Upper lobe of left lung (tissue), 6 donors: ENCODE data around the gene ZNF710. TPM values are rescaled to one million over a fixed set of nuclear protein-coding genes. Genes with fewer than 3 reads are reported as not detected.

ENCODE experiments used
- ATAC-seq, 2 donors: fragments of 200-7000 bp; cut with Tn5 transposase; one replicate each; pipeline ENCODE4 v1.9.1; 2022; ENCODE audit warnings: mild to moderate bottlenecking in 2 of 2, moderate library complexity in 2 of 2; ENCODE audit not compliant: low FRiP score in 2 of 2
- DNase-seq, 2 donors: peaks; one replicate each; pipeline ENCODE4 v3.0.0-alpha.2; 2019 to 2020
- H3K27ac ChIP-seq, 4 donors: fragments of 200-600 bp; sonication (generic); one replicate each; pipeline ENCODE4 v1.5.1; 2016 to 2019
- H3K27me3 ChIP-seq, 4 donors: fragments of 200-600 bp; sonication (generic); one replicate each; pipeline ENCODE4 v1.5.1; 2017 to 2019
- H3K36me3 ChIP-seq, 4 donors: fragments of 200-600 bp; sonication (generic); one replicate each; pipeline ENCODE4 v1.5.1; 2016 to 2019
- H3K4me1 ChIP-seq, 4 donors: fragments of 200-600 bp; sonication (generic); one replicate each; pipeline ENCODE4 v1.5.1; 2018 to 2019
- H3K4me3 ChIP-seq, 4 donors: fragments of 200-600 bp; sonication (generic); one replicate each; pipeline ENCODE4 v1.5.1; 2017 to 2019; ENCODE audit warnings: mild to moderate bottlenecking in 2 of 4, moderate library complexity in 1 of 4
- H3K9me3 ChIP-seq, 4 donors: fragments of 200-600 bp; sonication (generic); one replicate each; pipeline ENCODE4 v1.5.1; 2018 to 2019
- CTCF ChIP-seq, 6 experiments: fragments of 450-650 bp in 4 of 6; fragments of 200-600 bp in 2 of 6; sonication (generic) in 2 of 6; IDR thresholded peaks; one replicate each; pipeline ENCODE4 v1.5.1; 2016 to 2019; ENCODE audit warnings: antibody characterized with exemption in 6 of 6
- EP300 ChIP-seq, 4 donors: sonication (generic); formaldehyde crosslinking; IDR thresholded peaks; one replicate each; pipeline ENCODE4 v1.5.1; 2017; ENCODE audit warnings: antibody characterized with exemption in 4 of 4, control low read depth in 2 of 4
- POLR2A ChIP-seq, 4 donors: fragments of 450-650 bp; IDR thresholded peaks; one replicate each; pipeline ENCODE4 v1.5.1; 2016 to 2017; ENCODE audit warnings: antibody characterized with exemption in 4 of 4, mild to moderate bottlenecking in 2 of 4
- POLR2AphosphoS5 ChIP-seq, 2 donors: sonication (generic); formaldehyde crosslinking; IDR thresholded peaks; one replicate each; pipeline ENCODE4 v1.5.1; 2017; ENCODE audit warnings: antibody characterized with exemption in 2 of 2
- WGBS, 2 donors: methylation state at CpG; one replicate each; pipeline ENCODE4 v1.1.5; 2017 to 2018; 5-methylcytosine and 5-hydroxymethylcytosine counted together
- total RNA-seq, 6 donors: library from RNA; depleted of rRNA in 4 of 6; stranded (reverse); fragments of >200 nt in 4 of 6; gene quantifications; one replicate each; pipeline versions ENCODE4 v1.1.0 to v1.2.1, GENCODE V29; 2016 to 2021
- donor health status: DM: no; HTN: no; CAD: no; lungs with moderate emphysema.
- donor health status: DM: no; HTN: yes; CAD: no; lungs with severe emphysema.

The ZNF710 gene
- total RNA-seq, 6 donors from 2014 or later, result 26.0 to 51.3 (median 44.5) TPM

GRCh38 chr15:90076716-90077115 is 75.6 kb downstream of the ZNF710 start:
- Histone ChIP-seq H3K27ac (no peak overlapping the region), H3K36me3 (peaks cover 0 to 90% (median 55%) of the 10 kb centered on the region in 4 donors)
- WGBS, 2 donors, result 94 to 98% methylated on average over 6 of the region's 6 CpGs

GRCh38 chr15:90078965-90079364 is 77.8 kb downstream of the ZNF710 start:
- ATAC-seq, result no peak
- peaks cover 7 to 90% (median 54%) of the 10 kb centered on the region in 4 donors for H3K36me3 ChIP-seq
- 93 to 97% methylated on average over 6 to 7 of the region's 7 CpGs for WGBS, 2 donors

More at GRCh38 chr15:90076716-90077115, 75.6 kb downstream of the ZNF710 start:
- H3K4me3 ChIP-seq, result no peak overlapping the region
- H3K4me1 ChIP-seq, result peaks cover under 1 to 5% (median 4%) of the 10 kb centered on the region in 4 donors
- no peak for DNase-seq
- no peaks in the 10 kb centered on the region for H3K27me3 ChIP-seq
- no peaks in the 10 kb centered on the region for H3K9me3 ChIP-seq
- TF ChIP-seq POLR2A (IDR thresholded peaks at IDR 0.05) (no peak), POLR2AphosphoS5 (IDR thresholded peaks at IDR 0.05) (no peak), CTCF (IDR thresholded peaks at IDR 0.05) (no peak), EP300 (IDR thresholded peaks at IDR 0.05) (no peak)
- ATAC-seq, result no peak

GRCh38 chr15:90079619-90080457 is 78.7 kb downstream of the ZNF710 start:
- H3K27ac ChIP-seq, result peak overlapping the region in 1 of 4 donors; percentile 50
- no peaks in the 10 kb centered on the region for H3K27me3 ChIP-seq
- peaks cover 11 to 90% (median 58%) of the 10 kb centered on the region in 4 donors for H3K36me3 ChIP-seq
- no peak for ATAC-seq
- TF ChIP-seq POLR2A (IDR thresholded peaks at IDR 0.05), result no peak
- no peak for TF ChIP-seq EP300 (IDR thresholded peaks at IDR 0.05)
- no peak for TF ChIP-seq CTCF (IDR thresholded peaks at IDR 0.05)
- TF ChIP-seq POLR2AphosphoS5 (IDR thresholded peaks at IDR 0.05), result no peak
- 87 to 89% methylated on average over 18 to 25 of the region's 28 CpGs for WGBS, 2 donors
- H3K4me3 ChIP-seq, result no peak overlapping the region
- H3K4me1 ChIP-seq, result peaks cover 8 to 12% (median 11%) of the 10 kb centered on the region in 4 donors
- no peaks in the 10 kb centered on the region for H3K9me3 ChIP-seq
- DNase-seq, result peak in 1 of 2 donors; percentile 79

More at GRCh38 chr15:90078965-90079364, 77.8 kb downstream of the ZNF710 start:
- H3K27me3 ChIP-seq, result no peaks in the 10 kb centered on the region
- H3K4me3 ChIP-seq, result no peak overlapping the region
- H3K9me3 ChIP-seq, result no peaks in the 10 kb centered on the region
- no peak overlapping the region for H3K27ac ChIP-seq
- DNase-seq, result no peak
- peaks cover 8 to 12% (median 11%) of the 10 kb centered on the region in 4 donors for H3K4me1 ChIP-seq
- TF ChIP-seq POLR2AphosphoS5 (IDR thresholded peaks at IDR 0.05), result no peak
- TF ChIP-seq CTCF (IDR thresholded peaks at IDR 0.05), result no peak
- no peak for TF ChIP-seq EP300 (IDR thresholded peaks at IDR 0.05)
- no peak for TF ChIP-seq POLR2A (IDR thresholded peaks at IDR 0.05)

- 74 to 89% methylated on average over 9 of the region's 9 CpGs for WGBS, 2 donors
- Histone ChIP-seq H3K4me1 (peaks cover 8 to 12% (median 11%) of the 10 kb centered on the region in 4 donors), H3K27ac (peak overlapping the region in 1 of 4 donors; percentile 50), H3K36me3 (peaks cover 11 to 90% (median 61%) of the 10 kb centered on the region in 4 donors), H3K27me3 (no peaks in the 10 kb centered on the region), H3K4me3 (no peak overlapping the region), H3K9me3 (no peaks in the 10 kb centered on the region)
- no peak for TF ChIP-seq POLR2A (IDR thresholded peaks at IDR 0.05)
- TF ChIP-seq EP300 (IDR thresholded peaks at IDR 0.05), result no peak
- no peak for TF ChIP-seq POLR2AphosphoS5 (IDR thresholded peaks at IDR 0.05)
- no peak for TF ChIP-seq CTCF (IDR thresholded peaks at IDR 0.05)
- ATAC-seq (no peak), DNase-seq (no peak)
Observed at GRCh38 chr15:90080458-90080755, 79.3 kb downstream of the ZNF710 start.
